ENCODE measurements around the gene IL23R.

The IL23R gene

GRCh38 chr1:67298762-67299161 lies 132.5 kb downstream of the IL23R start:
- H3K4me3 ChIP-seq (ENCODE audit: low read depth, low read length), result no peak overlapping the region
- TF ChIP-seq, protein P1, sequence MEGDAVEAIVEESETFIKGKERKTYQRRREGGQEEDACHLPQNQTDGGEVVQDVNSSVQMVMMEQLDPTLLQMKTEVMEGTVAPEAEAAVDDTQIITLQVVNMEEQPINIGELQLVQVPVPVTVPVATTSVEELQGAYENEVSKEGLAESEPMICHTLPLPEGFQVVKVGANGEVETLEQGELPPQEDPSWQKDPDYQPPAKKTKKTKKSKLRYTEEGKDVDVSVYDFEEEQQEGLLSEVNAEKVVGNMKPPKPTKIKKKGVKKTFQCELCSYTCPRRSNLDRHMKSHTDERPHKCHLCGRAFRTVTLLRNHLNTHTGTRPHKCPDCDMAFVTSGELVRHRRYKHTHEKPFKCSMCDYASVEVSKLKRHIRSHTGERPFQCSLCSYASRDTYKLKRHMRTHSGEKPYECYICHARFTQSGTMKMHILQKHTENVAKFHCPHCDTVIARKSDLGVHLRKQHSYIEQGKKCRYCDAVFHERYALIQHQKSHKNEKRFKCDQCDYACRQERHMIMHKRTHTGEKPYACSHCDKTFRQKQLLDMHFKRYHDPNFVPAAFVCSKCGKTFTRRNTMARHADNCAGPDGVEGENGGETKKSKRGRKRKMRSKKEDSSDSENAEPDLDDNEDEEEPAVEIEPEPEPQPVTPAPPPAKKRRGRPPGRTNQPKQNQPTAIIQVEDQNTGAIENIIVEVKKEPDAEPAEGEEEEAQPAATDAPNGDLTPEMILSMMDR (IDR thresholded peaks at IDR 0.05; ENCODE audit: low read depth, low read length), result no peak

DNA sequence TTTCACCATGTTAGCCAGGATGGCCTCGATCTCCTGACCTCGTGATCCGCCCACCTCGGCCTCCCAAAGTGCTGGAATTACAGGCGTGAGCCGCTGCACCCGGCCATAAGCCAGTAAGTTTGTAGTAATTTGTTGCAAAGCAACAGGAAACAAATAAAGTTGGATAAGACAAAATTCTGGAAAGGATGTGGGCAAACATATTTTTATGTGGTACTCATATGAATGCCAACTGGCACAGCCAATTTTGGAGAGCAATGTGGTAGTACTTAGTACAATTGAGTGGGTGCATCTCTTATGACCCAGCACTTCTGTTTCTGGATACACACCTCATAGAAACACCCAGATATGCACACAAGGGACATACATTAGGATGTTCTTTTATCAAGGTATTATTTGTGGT lies 133.0 kb downstream of the IL23R start:
- H3K4me3 ChIP-seq (ENCODE audit: low read depth, low read length), result no peak overlapping the region
- TF ChIP-seq, protein P1 (IDR thresholded peaks at IDR 0.05; ENCODE audit: low read depth, low read length), result no peak

DNA sequence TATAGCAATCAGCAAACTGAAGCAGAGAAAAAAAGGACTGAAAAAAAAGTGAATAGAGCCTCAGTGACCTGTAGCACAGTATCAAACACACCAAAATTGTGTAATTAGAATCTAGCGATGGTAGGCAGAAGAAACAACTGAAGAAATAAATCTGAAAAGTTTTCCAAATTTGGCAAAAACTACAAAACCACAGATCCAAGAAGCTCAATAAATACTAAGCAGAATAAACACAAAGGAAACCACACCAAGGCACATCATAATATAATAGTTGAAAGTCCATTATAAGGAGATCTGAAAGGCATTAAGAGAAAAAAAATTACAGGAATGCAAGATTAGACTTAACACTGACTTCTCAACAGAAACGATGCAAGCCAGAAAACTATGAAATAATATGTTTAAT lies 134.3 kb downstream of the IL23R start:
- no peak overlapping the region for H3K4me3 ChIP-seq (ENCODE audit: low read depth, low read length)
- TF ChIP-seq, protein P1 (IDR thresholded peaks at IDR 0.05; ENCODE audit: low read depth, low read length), result no peak

DNA sequence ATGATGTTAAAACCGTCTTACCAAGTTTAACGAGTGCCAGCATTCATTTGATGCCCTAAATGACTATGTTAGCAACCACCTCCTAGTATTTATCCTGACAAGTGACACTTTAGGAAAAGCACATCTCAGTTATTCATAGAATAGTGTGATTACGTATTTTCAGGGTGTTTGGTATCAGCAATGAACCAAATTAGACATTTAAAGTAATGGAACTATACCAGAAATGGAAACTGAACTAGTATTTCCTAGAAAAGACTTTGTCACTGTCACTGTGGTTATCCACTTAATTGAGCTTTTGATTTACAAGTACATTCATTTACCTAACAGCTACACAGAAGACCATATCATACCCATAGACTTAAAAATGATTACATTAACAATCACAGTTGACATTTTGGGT lies 137.8 kb downstream of the IL23R start:
- no peak overlapping the region for H3K4me3 ChIP-seq (ENCODE audit: low read depth, low read length)
- TF ChIP-seq, protein P1 (IDR thresholded peaks at IDR 0.05; ENCODE audit: low read depth, low read length), result no peak

DNA sequence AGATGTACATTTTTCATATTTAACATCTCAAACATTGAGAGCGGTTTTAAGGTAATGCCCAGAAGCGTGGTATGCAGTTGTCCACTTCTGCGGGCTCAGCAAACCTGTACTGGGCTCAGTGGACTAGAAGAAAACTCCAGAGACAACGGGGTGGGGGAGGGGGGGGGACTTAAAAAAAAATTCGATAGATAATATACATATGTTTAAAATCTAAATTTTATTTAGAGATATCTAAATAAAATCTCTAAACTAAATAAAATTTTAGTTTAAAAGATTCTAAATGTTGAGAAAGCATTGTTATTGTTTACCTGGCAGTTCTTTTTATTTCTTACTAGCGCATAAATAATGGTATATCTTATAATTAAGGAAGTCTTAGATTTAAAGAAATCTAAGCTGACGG lies 140.3 kb downstream of the IL23R start:
- no peak overlapping the region for H3K4me3 ChIP-seq (ENCODE audit: low read depth, low read length)
- TF ChIP-seq, protein P1 (IDR thresholded peaks at IDR 0.05; ENCODE audit: low read depth, low read length), result no peak

GRCh38 chr1:67307251-67308060 lies 141.2 kb downstream of the IL23R start, which contains the start of gene IL12RB2:
Gene IL12RB2, plus strand, starts transcription at chr1:67307873. Its CDS starts 12,496 bp downstream, at chr1:67320369.
- H3K4me3 ChIP-seq (ENCODE audit: low read depth, low read length), result no peak within 1 kb of the TSS
- TF ChIP-seq, protein P1 (IDR thresholded peaks at IDR 0.05; ENCODE audit: low read depth, low read length), result no peak

DNA sequence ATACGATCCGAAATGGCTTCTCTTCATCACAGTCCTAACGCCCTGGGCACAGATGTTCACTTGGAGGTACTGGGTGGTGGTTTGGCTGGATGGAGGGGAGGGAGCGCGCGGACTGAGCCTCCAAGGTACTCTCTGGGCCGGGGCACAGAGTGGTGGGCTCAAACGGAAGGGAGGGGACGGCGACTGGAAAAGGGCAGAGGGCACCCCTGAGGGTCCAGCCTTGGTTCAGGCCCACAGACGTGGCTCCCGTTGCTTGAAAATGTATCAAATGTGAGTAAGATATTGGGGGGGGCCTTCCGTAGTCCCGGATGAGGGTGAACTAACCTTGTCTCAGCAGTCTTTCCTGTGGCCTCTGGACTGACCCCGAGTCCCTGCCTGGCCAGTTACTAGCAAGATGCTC lies 141.9 kb downstream of the IL23R start:
- TF ChIP-seq, protein P1 (IDR thresholded peaks at IDR 0.05; ENCODE audit: low read depth, low read length), result no peak
- no peak overlapping the region for H3K4me3 ChIP-seq (ENCODE audit: low read depth, low read length)
